Esophagus squamous epithelium (tissue), 5 donors: Measurements from ENCODE around the gene TUBA3D. TPM values are rescaled to one million over a fixed set of nuclear protein-coding genes. Genes with fewer than 3 reads are reported as not detected.
"Not testable (repeated sequence)": the region's sequence is repeated elsewhere in the genome, so short reads cannot be mapped to it uniquely, and the experiment has no call there.

ENCODE experiments used
- DNase-seq: peaks from one replicate; lab custom pipeline; 2025; lab: John Stamatoyannopoulos, UW
- H3K27ac ChIP-seq, 4 donors: fragments of 200-600 bp; sonication (generic); one replicate each; pipeline ENCODE4 v1.5.1; 2016 to 2019; ENCODE audit warnings: mild to moderate bottlenecking in 1 of 4
- H3K27me3 ChIP-seq, 4 donors: fragments of 200-600 bp; sonication (generic); 1 replicate in 3 of 4; 2 replicates in 1 of 4; pipeline versions ENCODE4 v1.5.1 to v1.6.0; 2017 to 2021; ENCODE audit warnings: antibody characterized with exemption in 1 of 4
- H3K36me3 ChIP-seq, 3 donors: fragments of 200-600 bp; sonication (generic); one replicate each; pipeline ENCODE4 v1.5.1; 2016 to 2019
- H3K4me1 ChIP-seq, 3 donors: fragments of 200-600 bp; sonication (generic); one replicate each; pipeline ENCODE4 v1.5.1; 2017 to 2019
- H3K4me3 ChIP-seq, 4 donors: fragments of 200-600 bp; sonication (generic); 1 replicate in 3 of 4; 2 replicates in 1 of 4; pipeline ENCODE4 v1.5.1; 2016 to 2019; ENCODE audit warnings: mild to moderate bottlenecking in 2 of 4, moderate library complexity in 1 of 4
- H3K9me3 ChIP-seq, 3 donors: fragments of 200-600 bp; sonication (generic); one replicate each; pipeline ENCODE4 v1.5.1; 2016 to 2019
- CTCF ChIP-seq, 6 experiments: fragments of 450-650 bp in 4 of 6; fragments of 200-600 bp in 2 of 6; sonication (generic) in 2 of 6; IDR thresholded peaks; one replicate each; pipeline ENCODE4 v1.5.1; 2016 to 2019; ENCODE audit warnings: antibody characterized with exemption in 6 of 6, mild to moderate bottlenecking in 4 of 6, moderate library complexity in 4 of 6
- POLR2A ChIP-seq, 4 donors: fragments of 450-650 bp; IDR thresholded peaks; one replicate each; pipeline ENCODE4 v1.6.1; 2017; ENCODE audit warnings: antibody characterized with exemption in 4 of 4, mild to moderate bottlenecking in 4 of 4, moderate library complexity in 3 of 4
- WGBS, 2 donors: methylation state at CpG; one replicate each; pipeline ENCODE4 v1.1.5; 2018; 5-methylcytosine and 5-hydroxymethylcytosine counted together
- intact Hi-C: fragments of 100-400 bp; cut with DNase I; formaldehyde crosslinking; loops from one replicate; pipeline ENCODE4 v1.15.0; 2022
- total RNA-seq, 4 donors: library from RNA; depleted of rRNA; stranded (reverse); fragments of >200 nt; gene quantifications; one replicate each; pipeline ENCODE4 v1.1.0, GENCODE V29; 2016
- donor health status: DM: yes; HTN: yes; CAD: no.

TUBA3D gene
- total RNA-seq, 4 donors from 2014 or later = not detected

GRCh38 chr2:131509615-131510014 is 33.7 kb downstream of the TUBA3D start:
- TF ChIP-seq POLR2A (IDR thresholded peaks at IDR 0.05) (no peak), CTCF (IDR thresholded peaks at IDR 0.05) (no peak)
- WGBS, 2 donors = 80 to 100% methylated on average over 1 of the region's 9 CpGs
- no peak for DNase-seq
- Histone ChIP-seq H3K27ac (no peak overlapping the region), H3K4me3 (no peak overlapping the region), H3K36me3 (peaks cover 4 to 97% (median 26%) of the 10 kb centered on the region in 3 donors), H3K27me3 (no peaks in the 10 kb centered on the region), H3K9me3 (no peaks in the 10 kb centered on the region), H3K4me1 (no peaks in the 10 kb centered on the region)
- intact Hi-C loops = no loop called here

GRCh38 chr2:131511291-131511968 is 35.5 kb downstream of the TUBA3D start:
- DNase-seq, H3K27ac ChIP-seq, H3K9me3 ChIP-seq, H3K4me1 ChIP-seq, H3K27me3 ChIP-seq, intact Hi-C loops, H3K4me3 ChIP-seq: not testable (repeated sequence)
- peaks cover 4 to 83% (median 15%) of the 10 kb centered on the region in 3 donors for H3K36me3 ChIP-seq
- WGBS, 2 donors = 80 to 84% methylated on average over 12 to 20 of the region's 22 CpGs

GRCh38 chr2:131511969-131512870 is 36.3 kb downstream of the TUBA3D start:
- 59 to 92% methylated on average over 8 to 9 of the region's 17 CpGs for WGBS, 2 donors
- H3K36me3 ChIP-seq = peaks cover 4 to 83% (median 12%) of the 10 kb centered on the region in 3 donors
- intact Hi-C loops, H3K27ac ChIP-seq, DNase-seq, H3K27me3 ChIP-seq, H3K9me3 ChIP-seq, H3K4me3 ChIP-seq, H3K4me1 ChIP-seq: not testable (repeated sequence)

GRCh38 chr2:131514408-131515166 is 38.7 kb downstream of the TUBA3D start:
- 67 to 78% methylated on average over 7 to 10 of the region's 15 CpGs for WGBS, 2 donors
- H3K27ac ChIP-seq, DNase-seq, H3K27me3 ChIP-seq, H3K4me3 ChIP-seq, intact Hi-C loops, H3K9me3 ChIP-seq, H3K4me1 ChIP-seq: not testable (repeated sequence)
- H3K36me3 ChIP-seq = peaks cover 3 to 83% (median 4%) of the 10 kb centered on the region in 3 donors

GRCh38 chr2:131515235-131515634 is 39.3 kb downstream of the TUBA3D start:
- H3K9me3 ChIP-seq, H3K27ac ChIP-seq, H3K4me3 ChIP-seq, DNase-seq, intact Hi-C loops, H3K4me1 ChIP-seq, H3K27me3 ChIP-seq: not testable (repeated sequence)
- WGBS, 2 donors = no CpG with 5 or more reads among the region's 14 CpGs
- peaks cover 4 to 83% (median 9%) of the 10 kb centered on the region in 3 donors for H3K36me3 ChIP-seq

GRCh38 chr2:131516011-131516410 is 40.1 kb downstream of the TUBA3D start:
- Histone ChIP-seq H3K9me3 (no peaks in the 10 kb centered on the region), H3K4me1 (no peaks in the 10 kb centered on the region), H3K27ac (no peak overlapping the region), H3K36me3 (peaks cover 4 to 85% (median 11%) of the 10 kb centered on the region in 3 donors), H3K4me3 (no peak overlapping the region), H3K27me3 (no peaks in the 10 kb centered on the region)
- WGBS, 2 donors = 90% methylated on average over 2 of the region's 10 CpGs; no CpG with 5 or more reads in 1 of the 2 donors
- no peak for DNase-seq
- intact Hi-C loops = no loop called here
- TF ChIP-seq POLR2A (IDR thresholded peaks at IDR 0.05) (no peak), CTCF (IDR thresholded peaks at IDR 0.05) (no peak)
